ENCODE measurements around the gene KITLG.

The KITLG gene, protein sequence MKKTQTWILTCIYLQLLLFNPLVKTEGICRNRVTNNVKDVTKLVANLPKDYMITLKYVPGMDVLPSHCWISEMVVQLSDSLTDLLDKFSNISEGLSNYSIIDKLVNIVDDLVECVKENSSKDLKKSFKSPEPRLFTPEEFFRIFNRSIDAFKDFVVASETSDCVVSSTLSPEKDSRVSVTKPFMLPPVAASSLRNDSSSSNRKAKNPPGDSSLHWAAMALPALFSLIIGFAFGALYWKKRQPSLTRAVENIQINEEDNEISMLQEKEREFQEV

GRCh38 chr12:88580051-88580871 lies at the start of gene KITLG:
Gene KITLG, minus strand, starts transcription at chr12:88580471. Its CDS starts 193 bp downstream, at chr12:88580278.
- TF ChIP-seq RAD21 (IDR thresholded peaks at IDR 0.05; ENCODE audit: low read depth) = peak; percentile 33; the same call in 1 of the 2 replicates
- peak; percentile 50 for TF ChIP-seq TAF1 (IDR thresholded peaks at IDR 0.05; ENCODE audit: low read depth)
- 0 out of 2 replicates have a peak, but pooled peaks have one; percentile 5 for TF ChIP-seq YY1 (IDR thresholded peaks at IDR 0.05; ENCODE audit: low read depth)
- no peak for TF ChIP-seq FOXM1 (IDR thresholded peaks at IDR 0.05; ENCODE audit: borderline replicate concordance, low read depth)
- TF ChIP-seq EGR1 (IDR thresholded peaks at IDR 0.05) = 0 out of 2 replicates have a peak, but pooled peaks have one; percentile 14
- no peak for TF ChIP-seq ZBTB7A (IDR thresholded peaks at IDR 0.05; ENCODE audit: low read depth)
- TF ChIP-seq MAX (IDR thresholded peaks at IDR 0.05) = peak; percentile 76; the same call in 1 of the 2 replicates

- TF ChIP-seq CREB1 (IDR thresholded peaks at IDR 0.05; ENCODE audit: low read depth) = no peak
- no peak for TF ChIP-seq REST (IDR thresholded peaks at IDR 0.05; ENCODE audit: low read depth)
- TF ChIP-seq FOXM1 (IDR thresholded peaks at IDR 0.05; ENCODE audit: borderline replicate concordance, low read depth) = no peak
Measured at GRCh38 chr12:88628856-88629509, 48.7 kb upstream of the KITLG start.

- TF ChIP-seq ZBTB7A (IDR thresholded peaks at IDR 0.05; ENCODE audit: low read depth) (no peak), FOXM1 (IDR thresholded peaks at IDR 0.05; ENCODE audit: borderline replicate concordance, low read depth) (no peak), CEBPB (IDR thresholded peaks at IDR 0.05) (no peak), NFIC (IDR thresholded peaks at IDR 0.05) (no peak)
- TF ChIP-seq, protein P1, sequence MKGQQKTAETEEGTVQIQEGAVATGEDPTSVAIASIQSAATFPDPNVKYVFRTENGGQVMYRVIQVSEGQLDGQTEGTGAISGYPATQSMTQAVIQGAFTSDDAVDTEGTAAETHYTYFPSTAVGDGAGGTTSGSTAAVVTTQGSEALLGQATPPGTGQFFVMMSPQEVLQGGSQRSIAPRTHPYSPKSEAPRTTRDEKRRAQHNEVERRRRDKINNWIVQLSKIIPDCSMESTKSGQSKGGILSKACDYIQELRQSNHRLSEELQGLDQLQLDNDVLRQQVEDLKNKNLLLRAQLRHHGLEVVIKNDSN (IDR thresholded peaks at IDR 0.05) = no peak
Measured at GRCh38 chr12:88627501-88627900, 47.2 kb upstream of the KITLG start.

DNA sequence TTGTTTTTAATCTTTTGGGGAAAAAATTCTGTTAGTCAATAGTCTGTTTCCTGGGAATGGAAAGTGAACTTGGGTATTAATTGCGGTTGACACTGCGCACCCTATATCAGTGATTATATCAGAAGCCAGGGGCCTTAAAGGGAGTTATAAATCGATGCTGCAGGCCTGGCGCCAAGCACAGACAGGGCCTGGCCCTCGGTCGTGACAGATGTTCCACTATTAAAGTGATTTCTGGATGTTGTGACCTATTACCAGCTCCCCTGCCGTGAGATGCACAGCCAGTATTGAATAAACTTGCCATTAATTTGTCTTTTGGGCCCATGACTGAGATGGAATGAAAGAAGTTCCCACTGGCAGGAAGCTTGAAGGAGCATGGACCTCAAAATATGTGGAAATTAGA lies 45.1 kb upstream of the KITLG start:
- TF ChIP-seq, protein P1 (IDR thresholded peaks at IDR 0.05) = no peak
- TF ChIP-seq EP300 (IDR thresholded peaks at IDR 0.05; ENCODE audit: borderline replicate concordance) (no peak), EGR1 (IDR thresholded peaks at IDR 0.05) (no peak), ZBTB7A (IDR thresholded peaks at IDR 0.05; ENCODE audit: low read depth) (no peak), CREB1 (IDR thresholded peaks at IDR 0.05; ENCODE audit: low read depth) (no peak)

- no peak for TF ChIP-seq TAF1 (IDR thresholded peaks at IDR 0.05; ENCODE audit: low read depth)
- no peak for TF ChIP-seq ZBTB7A (IDR thresholded peaks at IDR 0.05; ENCODE audit: low read depth)
- TF ChIP-seq, protein P1 (IDR thresholded peaks at IDR 0.05) = no peak
- TF ChIP-seq EP300 (IDR thresholded peaks at IDR 0.05; ENCODE audit: borderline replicate concordance) = no peak
- TF ChIP-seq EGR1 (IDR thresholded peaks at IDR 0.05) = no peak
- no peak for TF ChIP-seq TEAD4 (IDR thresholded peaks at IDR 0.05)
- TF ChIP-seq CREB1 (IDR thresholded peaks at IDR 0.05; ENCODE audit: low read depth) = no peak
- TF ChIP-seq RAD21 (IDR thresholded peaks at IDR 0.05; ENCODE audit: low read depth) = no peak
- no peak for TF ChIP-seq REST (IDR thresholded peaks at IDR 0.05; ENCODE audit: low read depth)
- TF ChIP-seq MAX (IDR thresholded peaks at IDR 0.05) = no peak
- TF ChIP-seq FOXM1 (IDR thresholded peaks at IDR 0.05; ENCODE audit: borderline replicate concordance, low read depth) = no peak
- TF ChIP-seq NFIC (IDR thresholded peaks at IDR 0.05) = no peak
- TF ChIP-seq CEBPB (IDR thresholded peaks at IDR 0.05) = no peak
- TF ChIP-seq TCF12 (IDR thresholded peaks at IDR 0.05; ENCODE audit: low read depth) = no peak
- TF ChIP-seq YY1 (IDR thresholded peaks at IDR 0.05; ENCODE audit: low read depth) = no peak
Measured at GRCh38 chr12:88624911-88625310, 44.6 kb upstream of the KITLG start.

Data from Ishikawa (cell line).